GM12892 (cell line): ENCODE data around the gene ZSCAN29.

Source experiments
- DNase-seq: peaks from one replicate; pipeline ENCODE4 v3.0.0; 2011; ENCODE audit not compliant: insufficient read length
- FAIRE-seq: peaks from 2 replicates; lab custom pipeline; 2011; peaks lifted over from hg19 to GRCh38; lab: Jason Lieb, UNC
- POLR2A ChIP-seq: IDR thresholded peaks from 2 replicates; pipeline ENCODE4 v1.6.1; 2011; ENCODE audit warnings: low read depth, low read length, control low read depth
- POLR2AphosphoS5 ChIP-seq: IDR thresholded peaks from 2 replicates; pipeline ENCODE4 v1.6.1; 2011; ENCODE audit warnings: low read depth, low read length, control low read depth
- TAF1 ChIP-seq: IDR thresholded peaks from 2 replicates; pipeline ENCODE4 v1.6.1; 2011; ENCODE audit warnings: low read depth, mild to moderate bottlenecking, control low read depth, low read length, borderline replicate concordance

The ZSCAN29 gene

GRCh38 chr15:43382310-43382709 is 11.5 kb upstream of the ZSCAN29 start:
- FAIRE-seq (no peak), DNase-seq (no peak)
- TF ChIP-seq POLR2AphosphoS5: no peak
- no peak for TF ChIP-seq POLR2A
- no peak for TF ChIP-seq TAF1

GRCh38 chr15:43378601-43379000 is 7.8 kb upstream of the ZSCAN29 start:
- FAIRE-seq (no peak), DNase-seq (no peak)
- TF ChIP-seq POLR2AphosphoS5 (no peak), TAF1 (no peak), POLR2A (no peak)

GRCh38 chr15:43376017-43376705 is 5.3 kb upstream of the ZSCAN29 start:
- FAIRE-seq: peak; percentile 87
- DNase-seq: peak; percentile 22
- TF ChIP-seq TAF1 (no peak), POLR2AphosphoS5 (no peak), POLR2A (no peak)

- FAIRE-seq: peak; percentile 68
- DNase-seq: peak; percentile 21
- no peak for TF ChIP-seq POLR2AphosphoS5
- TF ChIP-seq POLR2A: no peak
- TF ChIP-seq TAF1: no peak
Observed at GRCh38 chr15:43370310-43370974, 401 bp downstream of the ZSCAN29 start.

- DNase-seq (no peak), FAIRE-seq (peak; percentile 70)
- TF ChIP-seq POLR2AphosphoS5: no peak
- TF ChIP-seq POLR2A: no peak
- no peak for TF ChIP-seq TAF1
Observed at GRCh38 chr15:43361313-43361903, 9.4 kb downstream of the ZSCAN29 start.

GRCh38 chr15:43360821-43361220 is 10.0 kb downstream of the ZSCAN29 start:
- FAIRE-seq: no peak
- DNase-seq: no peak
- TF ChIP-seq POLR2AphosphoS5 (no peak), TAF1 (no peak), POLR2A (no peak)

GRCh38 chr15:43352693-43353382 is 18.0 kb downstream of the ZSCAN29 start:
- DNase-seq: no peak
- TF ChIP-seq TAF1 (no peak), POLR2AphosphoS5 (no peak), POLR2A (no peak)
- no peak for FAIRE-seq

- no peak for DNase-seq
- FAIRE-seq: no peak
- TF ChIP-seq POLR2A (no peak), POLR2AphosphoS5 (no peak), TAF1 (no peak)
Observed at GRCh38 chr15:43347114-43347513, 23.7 kb downstream of the ZSCAN29 start.

- DNase-seq: no peak
- no peak for TF ChIP-seq POLR2A
- TF ChIP-seq POLR2AphosphoS5: no peak
- no peak for TF ChIP-seq TAF1
- no peak for FAIRE-seq
Observed at GRCh38 chr15:43346305-43346704, 24.5 kb downstream of the ZSCAN29 start.

GRCh38 chr15:43330780-43331087 is 40.1 kb downstream of the ZSCAN29 start:
- DNase-seq (no peak), FAIRE-seq (no peak)
- no peak for TF ChIP-seq POLR2AphosphoS5
- TF ChIP-seq POLR2A: no peak
- TF ChIP-seq TAF1: no peak

GRCh38 chr15:43329960-43330779 is 40.7 kb downstream of the ZSCAN29 start, which contains the start of gene LCMT2:
TSS of gene LCMT2 (minus strand) at chr15:43330573. CDS start at chr15:43330489, 84 bp downstream.
- TF ChIP-seq TAF1 (peak; percentile 74; the same call in 1 of the 2 replicates), POLR2AphosphoS5 (peak; percentile 96), POLR2A (peak; percentile 97)
- FAIRE-seq: peak; percentile 96
- peak; percentile 76 for DNase-seq
